IPS-20b (cell line): ENCODE results near the gene REPS2.

ENCODE experiments used
- H3K27ac ChIP-seq: one replicate; pipeline ENCODE4 v1.5.1; 2013; ENCODE audit warnings: low read length
- H3K27me3 ChIP-seq: 2 replicates; pipeline ENCODE4 v1.6.1; 2013; ENCODE audit warnings: mild to moderate bottlenecking, low read length, inconsistent platforms; ENCODE audit not compliant: insufficient read depth
- H3K36me3 ChIP-seq: 2 replicates; pipeline ENCODE4 v1.6.1; 2013; ENCODE audit warnings: low read depth, mild to moderate bottlenecking, inconsistent platforms, low read length, moderate library complexity; ENCODE audit not compliant: insufficient read depth
- H3K4me1 ChIP-seq: 2 replicates; pipeline ENCODE4 v1.6.1; 2013; ENCODE audit warnings: mild to moderate bottlenecking, control low read depth, inconsistent platforms, low read length, moderate library complexity; ENCODE audit not compliant: insufficient read depth
- H3K4me3 ChIP-seq: 2 replicates; pipeline ENCODE4 v1.5.1; 2013; ENCODE audit warnings: mild to moderate bottlenecking, low read length, inconsistent platforms
- H3K9ac ChIP-seq: 2 replicates; pipeline ENCODE4 v1.6.1; 2013; ENCODE audit warnings: low read depth, mild to moderate bottlenecking, inconsistent platforms, low read length, moderate library complexity
- H3K9me3 ChIP-seq: 2 replicates; pipeline ENCODE4 v1.6.1; 2013; ENCODE audit warnings: mild to moderate bottlenecking, low read depth, low read length, inconsistent platforms; ENCODE audit not compliant: insufficient read depth

Gene REPS2

DNA sequence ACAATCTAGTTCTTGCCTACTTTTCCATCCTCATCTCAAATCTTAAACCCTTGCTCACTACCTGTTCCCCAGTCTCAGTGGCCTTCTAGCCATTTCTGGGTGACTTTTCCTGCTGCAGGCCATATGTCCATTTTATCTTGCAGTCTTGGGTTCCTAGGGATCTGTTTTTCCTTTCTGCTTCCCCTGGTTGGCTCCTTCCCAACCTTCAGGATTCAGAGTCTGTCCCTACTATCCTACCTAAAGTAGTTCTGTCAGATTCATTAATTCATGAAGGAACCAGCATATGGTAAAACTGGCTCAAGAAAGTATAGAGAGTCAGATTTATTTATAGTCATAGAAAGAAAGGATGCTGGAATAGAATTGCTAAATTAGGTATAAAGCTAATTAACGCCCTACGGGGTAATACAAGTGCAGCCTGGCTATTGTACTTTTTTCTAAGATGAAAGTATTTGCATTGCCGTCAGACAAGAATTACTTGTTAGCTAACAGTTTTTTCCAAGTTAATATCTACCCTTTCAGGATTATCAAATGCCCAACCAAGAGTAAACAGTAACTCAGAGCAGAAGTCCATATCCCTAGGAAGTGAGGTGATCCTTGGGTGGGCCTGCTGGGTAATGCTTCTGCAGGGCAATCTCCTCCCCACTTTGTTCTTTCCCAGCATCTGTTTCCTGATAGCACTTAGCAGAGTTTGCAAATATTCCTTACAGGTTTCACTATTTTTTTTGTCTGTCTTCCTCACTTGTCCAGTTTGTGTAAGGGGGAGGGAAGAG lies 63.6 kb downstream of the REPS2 start:
- Histone ChIP-seq H3K4me3 (no peak overlapping the region), H3K36me3 (no peaks in the 10 kb centered on the region), H3K27me3 (no peaks in the 10 kb centered on the region), H3K4me1 (no peaks in the 10 kb centered on the region), H3K27ac (no peak overlapping the region), H3K9me3 (no peaks in the 10 kb centered on the region), H3K9ac (no peak overlapping the region)

DNA sequence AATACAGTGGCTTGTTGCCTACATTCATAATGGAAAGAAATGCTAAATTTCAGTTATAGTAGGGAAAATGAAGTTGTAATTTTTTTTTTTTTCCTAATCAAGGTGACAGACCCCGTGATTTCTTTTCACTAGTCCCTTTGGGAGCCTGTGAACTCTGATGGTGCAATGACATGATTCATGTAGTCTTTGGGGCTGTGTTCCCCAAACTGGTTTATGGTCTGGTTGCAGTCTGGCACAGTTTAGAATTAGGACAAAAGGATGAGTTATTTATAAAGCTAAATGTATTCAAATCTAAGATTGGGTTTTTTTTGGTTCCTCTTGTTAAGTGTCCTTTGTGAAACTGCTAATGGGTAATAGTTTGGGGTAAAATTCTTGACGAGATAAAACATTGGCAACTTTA lies 66.0 kb downstream of the REPS2 start:
- Histone ChIP-seq H3K27me3 (no peaks in the 10 kb centered on the region), H3K9me3 (no peaks in the 10 kb centered on the region)

DNA sequence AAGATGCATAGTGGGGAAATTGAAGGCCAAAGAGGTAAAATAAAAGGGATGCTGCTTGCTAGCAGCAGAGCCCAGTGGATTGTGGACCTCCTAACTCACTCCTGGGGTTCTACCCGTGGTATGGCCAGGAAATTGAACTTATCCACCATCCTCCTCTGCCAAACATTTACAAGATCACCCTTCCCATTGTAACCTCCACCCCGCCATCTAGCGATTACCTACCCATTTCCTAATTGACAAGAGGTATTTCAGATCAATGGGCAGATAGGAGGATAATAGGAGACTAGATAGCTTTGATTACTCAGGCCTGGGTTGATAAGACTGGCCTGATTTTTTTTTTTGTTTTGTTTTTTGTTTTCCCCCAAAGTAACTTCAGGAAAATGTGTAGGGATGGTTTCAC lies 67.8 kb downstream of the REPS2 start:
- no peaks in the 10 kb centered on the region for H3K27me3 ChIP-seq
- no peaks in the 10 kb centered on the region for H3K9me3 ChIP-seq
- H3K36me3 ChIP-seq: no peaks in the 10 kb centered on the region
- no peak overlapping the region for H3K4me3 ChIP-seq
- no peak overlapping the region for H3K27ac ChIP-seq
- H3K4me1 ChIP-seq: no peaks in the 10 kb centered on the region
- H3K9ac ChIP-seq: no peak overlapping the region

More for the DNA sequence above, 66.0 kb downstream of the REPS2 start:
- Histone ChIP-seq H3K27ac (no peak overlapping the region), H3K9ac (no peak overlapping the region), H3K4me3 (no peak overlapping the region), H3K36me3 (no peaks in the 10 kb centered on the region), H3K4me1 (no peaks in the 10 kb centered on the region)

DNA sequence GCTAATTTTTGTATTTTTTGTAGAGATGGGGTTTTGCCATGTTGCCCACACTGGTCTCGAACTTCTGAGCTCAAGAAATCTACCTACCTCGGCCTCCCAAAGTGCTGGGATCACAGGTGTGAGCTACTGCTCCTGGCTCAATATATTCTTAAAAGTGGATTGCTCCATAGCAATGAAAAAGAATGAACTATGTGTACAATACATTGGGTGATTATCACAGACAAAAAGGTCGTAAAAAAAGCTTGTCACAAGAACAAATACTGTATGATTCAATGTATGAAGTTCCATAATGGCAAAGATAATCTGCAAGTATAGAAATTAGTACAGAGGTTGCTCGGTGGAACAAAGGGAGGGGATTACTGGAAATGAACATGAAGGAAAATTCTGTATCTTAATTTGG lies 70.7 kb downstream of the REPS2 start:
- Histone ChIP-seq H3K27ac (no peak overlapping the region), H3K9me3 (no peaks in the 10 kb centered on the region), H3K4me3 (no peak overlapping the region), H3K4me1 (no peaks in the 10 kb centered on the region), H3K27me3 (no peaks in the 10 kb centered on the region), H3K36me3 (no peaks in the 10 kb centered on the region), H3K9ac (no peak overlapping the region)

DNA sequence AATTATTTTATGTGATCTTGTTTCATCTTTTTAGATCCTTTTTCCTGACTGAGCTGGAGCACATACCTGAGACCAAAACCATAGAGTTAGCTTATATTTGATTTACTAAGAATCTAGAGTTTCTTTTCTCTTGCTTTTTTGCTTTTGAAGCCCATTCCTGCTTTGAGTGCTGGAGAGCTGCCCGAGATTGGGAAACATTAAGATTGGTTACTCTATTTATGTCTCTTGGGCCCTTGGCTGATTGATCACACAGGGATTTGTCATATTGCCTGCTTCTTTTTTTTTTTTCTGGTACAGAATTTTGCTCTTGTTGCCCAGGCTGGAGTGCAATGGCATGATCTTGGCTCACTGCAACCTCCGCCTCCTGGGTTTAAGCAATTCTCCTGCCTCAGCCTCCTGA lies 73.9 kb downstream of the REPS2 start:
- no peak overlapping the region for H3K9ac ChIP-seq
- H3K4me1 ChIP-seq: no peaks in the 10 kb centered on the region
- H3K4me3 ChIP-seq: no peak overlapping the region
- no peaks in the 10 kb centered on the region for H3K27me3 ChIP-seq
- H3K27ac ChIP-seq: no peak overlapping the region
- H3K9me3 ChIP-seq: no peaks in the 10 kb centered on the region
- H3K36me3 ChIP-seq: no peaks in the 10 kb centered on the region

DNA sequence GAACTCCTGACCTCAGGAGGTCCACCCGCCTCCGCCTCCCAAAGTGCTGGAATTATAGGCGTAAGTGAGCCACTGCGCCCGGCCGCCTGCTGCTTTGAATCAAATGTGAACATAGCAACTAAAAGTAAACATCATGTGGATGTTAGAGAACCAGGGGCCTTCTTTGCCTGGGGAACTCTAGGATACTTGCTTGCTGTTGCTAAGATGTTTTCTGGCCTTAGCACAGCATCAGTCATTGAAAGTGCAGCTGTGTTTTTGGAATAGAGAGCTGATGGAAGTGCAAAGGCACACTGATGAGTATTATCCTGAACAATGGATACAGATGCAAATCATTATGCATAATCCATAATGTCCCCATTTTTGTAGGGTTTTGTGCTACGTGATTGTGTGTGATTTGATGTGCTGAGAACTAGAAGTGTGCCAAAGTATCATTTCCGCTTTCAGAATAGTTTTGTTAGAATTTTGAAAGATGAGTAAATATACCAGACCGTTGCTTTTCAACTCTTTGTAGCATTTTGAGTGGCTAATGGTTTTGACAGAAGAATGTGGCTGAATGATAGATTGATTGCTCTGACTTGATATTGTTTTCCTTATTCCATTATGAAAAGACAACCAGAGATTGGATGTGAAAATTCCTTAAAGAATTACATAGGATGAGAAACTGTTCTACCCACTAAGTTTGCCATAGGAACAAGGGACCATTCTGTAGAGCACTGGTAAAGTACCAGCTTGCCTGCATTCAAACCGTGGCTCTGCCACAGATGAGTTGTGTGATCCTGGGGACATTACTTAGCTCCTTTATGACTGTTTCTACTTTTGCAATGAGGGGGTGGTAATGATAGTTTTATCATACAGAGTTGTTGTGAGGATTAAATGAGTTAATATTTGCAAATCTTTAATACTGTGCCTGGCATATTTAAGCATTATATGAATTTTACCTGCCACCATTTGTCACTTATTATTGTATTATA lies 74.7 kb downstream of the REPS2 start:
- Histone ChIP-seq H3K4me3 (no peak overlapping the region), H3K9me3 (no peaks in the 10 kb centered on the region), H3K36me3 (no peaks in the 10 kb centered on the region), H3K9ac (no peak overlapping the region), H3K27ac (no peak overlapping the region), H3K27me3 (no peaks in the 10 kb centered on the region), H3K4me1 (no peaks in the 10 kb centered on the region)

DNA sequence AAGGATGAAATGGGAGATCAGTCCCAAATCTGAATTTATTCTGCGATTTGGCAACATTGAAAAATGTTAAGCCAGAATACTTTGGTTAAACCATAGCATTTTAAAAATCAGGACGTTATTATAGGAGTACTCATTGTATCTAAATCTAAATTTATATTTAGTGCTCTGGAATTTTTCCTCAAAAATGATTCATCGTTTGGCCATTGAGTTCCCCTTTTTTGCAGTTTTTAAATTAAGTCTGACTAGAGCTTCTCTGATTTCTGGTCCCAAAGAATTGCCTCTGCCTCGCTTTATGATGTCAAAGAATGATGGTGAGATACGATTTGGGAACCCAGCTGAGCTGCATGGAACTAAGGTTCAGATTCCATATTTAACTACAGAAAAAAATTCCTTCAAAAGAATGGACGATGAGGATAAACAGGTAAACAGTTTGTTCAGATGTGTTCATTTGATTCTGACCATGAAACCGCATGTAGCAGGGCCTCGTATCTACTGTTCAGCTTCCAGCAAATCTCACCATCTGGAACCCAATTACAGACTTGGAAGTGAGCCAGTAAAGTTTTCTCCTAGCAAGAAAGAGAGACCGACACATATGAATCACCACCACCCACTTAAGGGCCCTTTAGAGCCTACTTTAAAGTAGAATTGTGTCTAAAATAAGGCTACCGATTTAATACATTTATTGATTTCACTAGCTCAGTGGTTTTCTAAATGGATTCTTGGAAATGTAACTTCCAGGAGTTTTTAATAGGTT lies 75.6 kb downstream of the REPS2 start:
- H3K27me3 ChIP-seq: no peaks in the 10 kb centered on the region
- no peaks in the 10 kb centered on the region for H3K36me3 ChIP-seq
- no peak overlapping the region for H3K4me3 ChIP-seq
- no peaks in the 10 kb centered on the region for H3K9me3 ChIP-seq
- H3K27ac ChIP-seq: no peak overlapping the region
- no peak overlapping the region for H3K9ac ChIP-seq
- no peaks in the 10 kb centered on the region for H3K4me1 ChIP-seq

DNA sequence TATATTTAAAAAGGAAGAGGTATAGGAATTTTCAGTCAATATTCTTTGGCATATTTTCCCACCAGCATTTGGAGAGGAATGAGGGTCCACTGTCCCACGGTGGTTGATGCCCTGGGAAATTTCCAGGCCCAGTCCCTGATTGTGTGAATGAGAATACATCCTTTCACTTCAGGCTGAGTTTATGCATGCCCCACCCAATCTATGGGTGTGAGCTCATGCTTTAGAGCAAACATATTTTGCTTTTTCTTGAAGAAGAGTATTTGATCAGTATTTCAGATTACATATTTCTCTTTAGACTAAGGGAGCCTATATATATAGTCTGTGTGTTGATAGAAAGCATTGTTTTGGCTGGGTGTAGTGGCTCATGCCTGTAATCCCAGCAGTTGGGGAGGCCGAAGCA lies 77.2 kb downstream of the REPS2 start:
- H3K27ac ChIP-seq: no peak overlapping the region
- H3K4me1 ChIP-seq: no peaks in the 10 kb centered on the region
- no peak overlapping the region for H3K9ac ChIP-seq
- no peaks in the 10 kb centered on the region for H3K36me3 ChIP-seq
- H3K9me3 ChIP-seq: no peaks in the 10 kb centered on the region
- no peaks in the 10 kb centered on the region for H3K27me3 ChIP-seq
- no peak overlapping the region for H3K4me3 ChIP-seq

DNA sequence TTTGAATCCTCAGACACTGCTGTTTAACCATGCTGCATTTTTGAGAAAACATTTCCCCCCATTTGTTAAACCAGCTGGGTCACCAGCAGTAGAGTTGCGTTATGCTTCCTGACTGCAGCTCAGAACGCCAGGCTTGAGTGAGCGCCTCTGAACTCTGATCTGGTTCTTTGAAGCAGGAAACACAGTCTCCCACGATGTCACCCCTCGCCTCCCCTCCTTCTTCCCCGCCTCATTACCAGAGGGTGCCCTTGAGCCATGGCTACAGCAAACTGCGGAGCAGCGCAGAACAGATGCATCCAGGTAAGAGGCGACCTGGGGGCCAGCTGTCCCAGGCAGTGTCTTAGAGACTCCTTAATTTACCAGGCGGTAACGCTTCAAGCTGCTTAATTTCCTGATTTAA lies 78.4 kb downstream of the REPS2 start:
- no peak overlapping the region for H3K27ac ChIP-seq
- no peaks in the 10 kb centered on the region for H3K36me3 ChIP-seq
- no peak overlapping the region for H3K4me3 ChIP-seq
- H3K9ac ChIP-seq: no peak overlapping the region
- no peaks in the 10 kb centered on the region for H3K27me3 ChIP-seq
- H3K9me3 ChIP-seq: no peaks in the 10 kb centered on the region
- no peaks in the 10 kb centered on the region for H3K4me1 ChIP-seq

DNA sequence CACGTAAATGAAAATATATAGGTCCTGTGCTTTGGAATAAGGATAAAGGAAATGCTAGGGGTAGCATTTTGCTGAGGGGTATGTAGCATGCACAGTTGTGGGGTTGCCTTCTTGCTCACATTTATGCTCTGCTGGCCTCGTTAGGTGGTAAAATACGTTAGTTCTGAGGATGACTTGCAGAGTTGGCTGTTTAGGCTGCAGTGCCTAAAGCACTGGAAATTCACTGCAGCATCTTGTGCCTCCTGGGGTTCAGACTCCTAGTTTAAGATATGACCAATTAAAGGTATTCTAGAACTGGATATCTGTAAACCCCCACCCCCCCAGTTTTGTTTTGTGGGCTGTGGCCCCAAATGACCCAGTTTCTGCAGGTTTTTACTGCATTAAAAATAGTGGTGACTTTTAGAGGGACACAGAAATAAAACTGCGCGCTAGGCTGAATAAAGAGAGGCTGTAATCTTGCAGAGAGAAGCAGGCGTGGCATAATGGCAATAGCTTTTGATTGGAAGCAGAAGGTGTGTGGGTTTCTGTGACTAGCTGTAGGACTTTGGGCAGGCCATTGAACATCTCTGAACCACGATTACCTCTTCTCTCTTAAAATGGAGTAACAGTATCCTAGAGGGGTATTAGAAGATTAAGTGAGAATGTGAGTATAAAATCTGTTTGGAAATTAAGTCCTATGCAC lies 79.3 kb downstream of the REPS2 start:
- H3K4me1 ChIP-seq: no peaks in the 10 kb centered on the region
- no peak overlapping the region for H3K27ac ChIP-seq
- no peak overlapping the region for H3K4me3 ChIP-seq
- no peaks in the 10 kb centered on the region for H3K9me3 ChIP-seq
- H3K36me3 ChIP-seq: no peaks in the 10 kb centered on the region
- no peak overlapping the region for H3K9ac ChIP-seq
- no peaks in the 10 kb centered on the region for H3K27me3 ChIP-seq

DNA sequence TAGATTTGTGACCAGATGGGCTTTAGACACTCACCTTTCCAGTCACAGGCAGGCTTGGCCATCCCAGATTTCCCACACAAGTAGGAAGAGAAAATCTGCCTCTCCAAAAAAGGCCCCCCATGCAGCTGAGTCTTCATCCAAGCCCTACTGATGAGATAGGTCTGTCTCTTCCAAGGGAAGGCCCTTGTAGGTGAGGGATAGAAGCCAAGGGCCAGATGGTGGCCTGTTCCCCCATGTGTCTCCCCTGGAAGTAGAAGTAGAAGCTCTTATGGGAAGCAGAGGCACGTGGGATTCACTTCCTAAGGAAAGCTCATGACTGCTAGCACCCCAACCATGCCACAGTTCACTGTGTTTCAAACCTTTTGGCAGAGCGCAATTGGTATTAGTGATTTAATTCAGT lies 81.5 kb downstream of the REPS2 start:
- Histone ChIP-seq H3K36me3 (no peaks in the 10 kb centered on the region), H3K4me3 (no peak overlapping the region), H3K9ac (no peak overlapping the region), H3K27me3 (no peaks in the 10 kb centered on the region), H3K4me1 (no peaks in the 10 kb centered on the region), H3K27ac (no peak overlapping the region), H3K9me3 (no peaks in the 10 kb centered on the region)
